Activated naive CD4-positive, alpha-beta T cell treated with anti-CD3 and anti-CD28 coated beads, Interleukin-2, amount 50 U/mL, for 16 hours (primary cell): ENCODE results near the gene TSPY10.
"Not testable (repeated sequence)": the region's sequence is repeated elsewhere in the genome, so short reads cannot be mapped to it uniquely, and the experiment has no call there.

Source experiments
- DNase-seq: peaks from one replicate; pipeline ENCODE4 v3.0.0-alpha.2; 2020

Gene TSPY10, protein sequence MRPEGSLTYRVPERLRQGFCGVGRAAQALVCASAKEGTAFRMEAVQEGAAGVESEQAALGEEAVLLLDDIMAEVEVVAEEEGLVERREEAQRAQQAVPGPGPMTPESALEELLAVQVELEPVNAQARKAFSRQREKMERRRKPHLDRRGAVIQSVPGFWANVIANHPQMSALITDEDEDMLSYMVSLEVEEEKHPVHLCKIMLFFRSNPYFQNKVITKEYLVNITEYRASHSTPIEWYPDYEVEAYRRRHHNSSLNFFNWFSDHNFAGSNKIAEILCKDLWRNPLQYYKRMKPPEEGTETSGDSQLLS

DNA sequence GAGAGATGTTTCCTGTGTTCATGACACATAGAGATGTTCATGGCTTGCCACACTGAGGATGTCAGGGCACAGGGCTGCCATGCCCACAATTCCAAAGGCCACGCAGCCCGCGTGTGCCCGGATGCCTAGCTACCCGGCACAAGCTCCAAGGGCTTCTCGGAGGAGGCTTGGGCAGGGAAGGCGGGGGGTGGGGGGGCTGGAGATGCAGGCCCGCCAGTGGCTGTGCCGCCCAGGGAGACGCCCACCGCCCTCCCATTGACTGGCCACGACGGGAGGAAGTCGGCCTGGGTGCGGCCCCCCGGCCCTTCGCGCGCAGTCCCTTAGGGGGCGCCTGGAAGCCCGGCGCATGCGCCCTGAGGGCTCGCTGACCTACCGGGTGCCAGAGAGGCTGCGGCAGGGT is at the start of gene TSPY10:
TSPY10 (plus strand) TSS at position 301 of the 400 bp plus-strand sequence; CDS start at position 347, 46 bp downstream.
- DNase-seq, result not testable (repeated sequence)

DNA sequence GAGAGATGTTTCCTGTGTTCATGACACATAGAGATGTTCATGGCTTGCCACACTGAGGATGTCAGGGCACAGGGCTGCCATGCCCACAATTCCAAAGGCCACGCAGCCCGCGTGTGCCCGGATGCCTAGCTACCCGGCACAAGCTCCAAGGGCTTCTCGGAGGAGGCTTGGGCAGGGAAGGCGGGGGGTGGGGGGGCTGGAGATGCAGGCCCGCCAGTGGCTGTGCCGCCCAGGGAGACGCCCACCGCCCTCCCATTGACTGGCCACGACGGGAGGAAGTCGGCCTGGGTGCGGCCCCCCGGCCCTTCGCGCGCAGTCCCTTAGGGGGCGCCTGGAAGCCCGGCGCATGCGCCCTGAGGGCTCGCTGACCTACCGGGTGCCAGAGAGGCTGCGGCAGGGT is 40.7 kb upstream of the TSPY10 start, which contains the start of gene TSPY9:
TSPY9 (plus strand) TSS at position 301 of the 400 bp plus-strand sequence; CDS start at position 347, 46 bp downstream.
- DNase-seq, result not testable (repeated sequence)

- peak; percentile 7 for DNase-seq
Observed at GRCh38 chrY:9504396-9504795, 23.3 kb upstream of the TSPY10 start.

GRCh38 chrY:9516287-9516686 is 11.4 kb upstream of the TSPY10 start:
- DNase-seq, result not testable (repeated sequence)
